SK-N-SH (cell line): Measurements from ENCODE around the gene MBTPS1.

Experiments
- GATA2 ChIP-seq: sonication (generic); formaldehyde crosslinking; IDR thresholded peaks from 2 replicates; pipeline ENCODE4 v1.5.0; 2020; ENCODE audit warnings: mild to moderate bottlenecking, missing genetic modification reagents
- JUND ChIP-seq: IDR thresholded peaks from 2 replicates; pipeline ENCODE4 v1.4.0; 2012
- MAX ChIP-seq: IDR thresholded peaks from 2 replicates; pipeline ENCODE4 v1.4.0; 2012; ENCODE audit warnings: low read depth
- MXI1 ChIP-seq: IDR thresholded peaks from 2 replicates; pipeline ENCODE4 v1.6.1; 2012; ENCODE audit warnings: mild to moderate bottlenecking, low read depth, low read length, improper control_type of control experiment
- RCOR1 ChIP-seq: fragments of 150-350 bp; IDR thresholded peaks from 2 replicates; pipeline ENCODE4 v1.6.1; 2017; ENCODE audit warnings: antibody characterized with exemption, low read length
- RFX5 ChIP-seq: IDR thresholded peaks from 2 replicates; pipeline ENCODE4 v1.6.1; 2012; ENCODE audit warnings: mild to moderate bottlenecking, improper control_type of control experiment, low read length
- SMC3 ChIP-seq: IDR thresholded peaks from 2 replicates; pipeline ENCODE4 v1.6.1; 2012; ENCODE audit warnings: low read depth, low read length, improper control_type of control experiment
- TCF12 ChIP-seq: IDR thresholded peaks from 2 replicates; pipeline ENCODE4 v1.4.0; 2012
- TEAD4 ChIP-seq: IDR thresholded peaks from 2 replicates; pipeline ENCODE4 v1.4.0; 2012; ENCODE audit warnings: mild to moderate bottlenecking, borderline replicate concordance; ENCODE audit not compliant: insufficient read depth
- ZBTB33 ChIP-seq: IDR thresholded peaks from 2 replicates; pipeline ENCODE4 v1.4.0; 2012; ENCODE audit warnings: low read depth, borderline replicate concordance
- TF ChIP-seq, protein P1 (sequence below): fragments of 200-600 bp; sonication (generic); IDR thresholded peaks from 2 replicates; pipeline ENCODE4 v1.6.1; 2017; ENCODE audit warnings: antibody characterized with exemption, mild to moderate bottlenecking, moderate library complexity
- TF ChIP-seq, protein P2 (sequence below): IDR thresholded peaks from 2 replicates; pipeline ENCODE4; 2012
- TF ChIP-seq, protein P3 (sequence below): fragments of 150-350 bp; IDR thresholded peaks from 2 replicates; pipeline ENCODE4 v1.6.1; 2017; ENCODE audit warnings: antibody characterized with exemption, low read length, low read depth, borderline replicate concordance

GRCh38 chr16:84039696-84040095 is 77.0 kb downstream of the MBTPS1 start:
- TF ChIP-seq GATA2 (CRISPR knock-in tag) (no peak), SMC3 (no peak), ZBTB33 (no peak), TEAD4 (no peak), TCF12 (no peak), MAX (no peak), RCOR1 (no peak), JUND (no peak), MXI1 (no peak), RFX5 (no peak)
- TF ChIP-seq, protein P1, sequence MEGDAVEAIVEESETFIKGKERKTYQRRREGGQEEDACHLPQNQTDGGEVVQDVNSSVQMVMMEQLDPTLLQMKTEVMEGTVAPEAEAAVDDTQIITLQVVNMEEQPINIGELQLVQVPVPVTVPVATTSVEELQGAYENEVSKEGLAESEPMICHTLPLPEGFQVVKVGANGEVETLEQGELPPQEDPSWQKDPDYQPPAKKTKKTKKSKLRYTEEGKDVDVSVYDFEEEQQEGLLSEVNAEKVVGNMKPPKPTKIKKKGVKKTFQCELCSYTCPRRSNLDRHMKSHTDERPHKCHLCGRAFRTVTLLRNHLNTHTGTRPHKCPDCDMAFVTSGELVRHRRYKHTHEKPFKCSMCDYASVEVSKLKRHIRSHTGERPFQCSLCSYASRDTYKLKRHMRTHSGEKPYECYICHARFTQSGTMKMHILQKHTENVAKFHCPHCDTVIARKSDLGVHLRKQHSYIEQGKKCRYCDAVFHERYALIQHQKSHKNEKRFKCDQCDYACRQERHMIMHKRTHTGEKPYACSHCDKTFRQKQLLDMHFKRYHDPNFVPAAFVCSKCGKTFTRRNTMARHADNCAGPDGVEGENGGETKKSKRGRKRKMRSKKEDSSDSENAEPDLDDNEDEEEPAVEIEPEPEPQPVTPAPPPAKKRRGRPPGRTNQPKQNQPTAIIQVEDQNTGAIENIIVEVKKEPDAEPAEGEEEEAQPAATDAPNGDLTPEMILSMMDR, result no peak
- TF ChIP-seq, protein P2, sequence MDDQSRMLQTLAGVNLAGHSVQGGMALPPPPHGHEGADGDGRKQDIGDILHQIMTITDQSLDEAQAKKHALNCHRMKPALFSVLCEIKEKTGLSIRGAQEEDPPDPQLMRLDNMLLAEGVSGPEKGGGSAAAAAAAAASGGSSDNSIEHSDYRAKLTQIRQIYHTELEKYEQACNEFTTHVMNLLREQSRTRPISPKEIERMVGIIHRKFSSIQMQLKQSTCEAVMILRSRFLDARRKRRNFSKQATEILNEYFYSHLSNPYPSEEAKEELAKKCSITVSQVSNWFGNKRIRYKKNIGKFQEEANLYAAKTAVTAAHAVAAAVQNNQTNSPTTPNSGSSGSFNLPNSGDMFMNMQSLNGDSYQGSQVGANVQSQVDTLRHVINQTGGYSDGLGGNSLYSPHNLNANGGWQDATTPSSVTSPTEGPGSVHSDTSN, result no peak
- TF ChIP-seq, protein P3, sequence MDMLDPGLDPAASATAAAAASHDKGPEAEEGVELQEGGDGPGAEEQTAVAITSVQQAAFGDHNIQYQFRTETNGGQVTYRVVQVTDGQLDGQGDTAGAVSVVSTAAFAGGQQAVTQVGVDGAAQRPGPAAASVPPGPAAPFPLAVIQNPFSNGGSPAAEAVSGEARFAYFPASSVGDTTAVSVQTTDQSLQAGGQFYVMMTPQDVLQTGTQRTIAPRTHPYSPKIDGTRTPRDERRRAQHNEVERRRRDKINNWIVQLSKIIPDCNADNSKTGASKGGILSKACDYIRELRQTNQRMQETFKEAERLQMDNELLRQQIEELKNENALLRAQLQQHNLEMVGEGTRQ, result no peak
